Breast epithelium (tissue), 4 donors: ENCODE data around the gene EID2B. TPM values are rescaled to one million over a fixed set of nuclear protein-coding genes. Genes with fewer than 3 reads are reported as not detected.

Experiments
- DNase-seq, 2 donors: peaks; one replicate each; pipeline ENCODE4 v3.0.0-alpha.2; 2019; ENCODE audit warnings: low spot score in 2 of 2
- H3K27ac ChIP-seq, 2 donors: fragments of 200-600 bp; sonication (generic) in 1 of 2; one replicate each; pipeline ENCODE4 v1.5.1; 2016 to 2019; ENCODE audit warnings: mild to moderate bottlenecking in 1 of 2
- H3K27me3 ChIP-seq, 2 donors: fragments of 200-600 bp; sonication (generic) in 1 of 2; one replicate each; pipeline versions ENCODE4 v1.5.1 to v1.6.0; 2017 to 2019; ENCODE audit warnings: control low read depth in 1 of 2, mild to moderate bottlenecking in 1 of 2
- H3K36me3 ChIP-seq: fragments of 200-600 bp; one replicate; pipeline ENCODE4 v1.5.1; 2019
- H3K4me1 ChIP-seq, 2 donors: fragments of 200-600 bp; sonication (generic); one replicate each; pipeline ENCODE4 v1.5.1; 2016 to 2019; ENCODE audit warnings: control low read depth in 1 of 2
- H3K4me3 ChIP-seq, 3 donors: fragments of 200-600 bp; sonication (generic); 1 replicate in 2 of 3; 2 replicates in 1 of 3; pipeline ENCODE4 v1.5.1; 2016 to 2019; ENCODE audit warnings: mild to moderate bottlenecking in 3 of 3, moderate library complexity in 2 of 3
- H3K9me3 ChIP-seq, 2 donors: fragments of 200-600 bp; sonication (generic) in 1 of 2; one replicate each; pipeline ENCODE4 v1.5.1; 2016 to 2019; ENCODE audit warnings: control low read depth in 1 of 2
- POLR2A ChIP-seq: fragments of 450-650 bp; IDR thresholded peaks from one replicate; pipeline ENCODE4 v1.6.1; 2016; ENCODE audit warnings: antibody characterized with exemption, mild to moderate bottlenecking, moderate library complexity
- POLR2AphosphoS5 ChIP-seq, 3 donors: sonication (generic); formaldehyde crosslinking; IDR thresholded peaks; one replicate each; pipeline ENCODE4 v1.6.1; 2017; ENCODE audit warnings: antibody characterized with exemption in 3 of 3
- intact Hi-C: fragments of 100-400 bp; cut with DNase I; formaldehyde crosslinking; loops from one replicate; pipeline ENCODE4 v1.15.1; 2023; ENCODE audit warnings: low total_unique reads
- total RNA-seq, 3 donors: library from RNA; depleted of rRNA; stranded (reverse); fragments of >200 nt; gene quantifications; one replicate each; pipeline ENCODE4 v1.1.0, GENCODE V29; 2016
- TF ChIP-seq, protein P1 (sequence below), 3 donors: fragments of 450-650 bp; IDR thresholded peaks; one replicate each; pipeline ENCODE4 v1.5.1; 2016 to 2017; ENCODE audit warnings: antibody characterized with exemption in 3 of 3, mild to moderate bottlenecking in 3 of 3, moderate library complexity in 3 of 3

EID2B gene
- total RNA-seq, 3 donors from 2014 or later: 3.4 to 5.6 (median 4.3) TPM

DNA sequence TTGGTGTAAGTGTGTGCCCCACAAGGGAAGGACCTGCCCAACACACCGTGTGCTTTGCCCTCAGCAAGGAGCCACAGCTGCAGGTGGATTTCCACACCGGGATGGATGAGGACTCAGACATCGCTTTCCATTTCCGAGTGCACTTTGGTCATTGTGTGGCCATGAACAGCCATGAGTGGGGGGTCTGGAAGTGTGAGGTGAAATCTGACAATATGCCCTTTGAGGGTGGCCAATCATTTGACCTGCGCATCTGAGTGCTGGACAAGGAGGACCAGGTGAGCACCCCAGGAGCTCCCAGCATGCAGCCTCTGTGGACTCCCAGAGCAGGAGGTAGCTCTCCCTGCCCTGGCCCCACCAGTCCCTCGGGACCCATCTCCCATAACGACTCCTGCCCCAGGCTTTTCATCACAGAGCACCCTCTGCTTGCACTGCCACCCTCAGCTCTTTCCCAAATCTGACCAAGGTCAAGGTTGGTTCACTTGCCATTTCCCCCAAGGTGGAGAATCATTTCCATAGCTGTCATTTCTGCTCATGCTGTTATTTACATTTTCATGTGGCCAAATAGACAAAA lies 20.5 kb upstream of the EID2B start:
- no peaks in the 10 kb centered on the region for H3K4me1 ChIP-seq
- peaks cover 0 to 3% of the 10 kb centered on the region in 2 donors for H3K27me3 ChIP-seq
- intact Hi-C loops: no loop called here
- H3K9me3 ChIP-seq: no peaks in the 10 kb centered on the region
- no peak overlapping the region for H3K27ac ChIP-seq
- H3K4me3 ChIP-seq: no peak overlapping the region
- no peak for TF ChIP-seq POLR2A
- TF ChIP-seq, protein P1, sequence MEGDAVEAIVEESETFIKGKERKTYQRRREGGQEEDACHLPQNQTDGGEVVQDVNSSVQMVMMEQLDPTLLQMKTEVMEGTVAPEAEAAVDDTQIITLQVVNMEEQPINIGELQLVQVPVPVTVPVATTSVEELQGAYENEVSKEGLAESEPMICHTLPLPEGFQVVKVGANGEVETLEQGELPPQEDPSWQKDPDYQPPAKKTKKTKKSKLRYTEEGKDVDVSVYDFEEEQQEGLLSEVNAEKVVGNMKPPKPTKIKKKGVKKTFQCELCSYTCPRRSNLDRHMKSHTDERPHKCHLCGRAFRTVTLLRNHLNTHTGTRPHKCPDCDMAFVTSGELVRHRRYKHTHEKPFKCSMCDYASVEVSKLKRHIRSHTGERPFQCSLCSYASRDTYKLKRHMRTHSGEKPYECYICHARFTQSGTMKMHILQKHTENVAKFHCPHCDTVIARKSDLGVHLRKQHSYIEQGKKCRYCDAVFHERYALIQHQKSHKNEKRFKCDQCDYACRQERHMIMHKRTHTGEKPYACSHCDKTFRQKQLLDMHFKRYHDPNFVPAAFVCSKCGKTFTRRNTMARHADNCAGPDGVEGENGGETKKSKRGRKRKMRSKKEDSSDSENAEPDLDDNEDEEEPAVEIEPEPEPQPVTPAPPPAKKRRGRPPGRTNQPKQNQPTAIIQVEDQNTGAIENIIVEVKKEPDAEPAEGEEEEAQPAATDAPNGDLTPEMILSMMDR (IDR thresholded peaks at IDR 0.05): no peak
- no peak for TF ChIP-seq POLR2AphosphoS5 (IDR thresholded peaks at IDR 0.05)
- DNase-seq: no peak
- no peaks in the 10 kb centered on the region for H3K36me3 ChIP-seq

DNA sequence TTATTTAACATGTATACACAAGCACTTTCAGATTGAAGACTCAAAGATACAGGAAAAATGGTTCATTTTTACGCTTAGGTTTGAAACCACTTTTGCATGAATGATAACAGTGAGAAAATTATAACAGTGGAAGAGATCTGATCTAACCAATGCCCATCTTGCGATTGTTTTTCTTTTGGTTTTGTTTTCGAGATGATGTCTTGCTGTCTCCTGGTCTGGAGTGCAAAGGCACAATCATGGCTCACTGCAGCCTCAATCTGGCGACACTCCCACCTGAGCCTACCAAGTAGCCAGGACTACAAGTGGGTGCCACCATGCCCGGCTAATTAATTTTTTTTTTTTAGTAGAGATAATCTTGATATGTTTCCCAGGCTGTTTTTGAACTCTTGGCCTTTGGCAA lies 17.5 kb upstream of the EID2B start:
- no peaks in the 10 kb centered on the region for H3K4me1 ChIP-seq
- intact Hi-C loops: no loop called here
- H3K27ac ChIP-seq: no peak overlapping the region
- TF ChIP-seq POLR2A: no peak
- TF ChIP-seq POLR2AphosphoS5 (IDR thresholded peaks at IDR 0.05): no peak
- TF ChIP-seq, protein P1 (IDR thresholded peaks at IDR 0.05): no peak
- no peak overlapping the region for H3K4me3 ChIP-seq
- H3K27me3 ChIP-seq: peaks cover 0 to 3% of the 10 kb centered on the region in 2 donors
- no peaks in the 10 kb centered on the region for H3K36me3 ChIP-seq
- no peaks in the 10 kb centered on the region for H3K9me3 ChIP-seq
- DNase-seq: no peak

DNA sequence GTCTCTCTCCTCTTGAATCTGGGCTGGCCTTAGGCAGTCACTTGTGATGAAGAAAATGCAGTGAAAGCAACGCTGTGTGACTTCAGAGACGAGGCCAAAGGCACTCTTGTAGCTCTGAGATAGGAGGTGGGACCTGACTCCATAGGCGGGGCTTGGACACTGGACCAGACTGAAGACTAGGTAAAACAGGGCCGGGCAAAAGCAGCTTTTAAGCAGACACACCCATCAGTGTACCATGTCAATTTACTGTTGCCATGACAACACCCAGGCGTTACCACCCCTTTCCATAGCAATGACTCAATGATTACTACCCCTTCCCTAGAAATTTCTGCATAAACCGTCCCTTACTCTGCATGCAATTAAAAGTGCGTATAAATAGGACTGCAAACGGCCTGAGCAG lies 13.9 kb upstream of the EID2B start:
- no peaks in the 10 kb centered on the region for H3K36me3 ChIP-seq
- H3K4me1 ChIP-seq: no peaks in the 10 kb centered on the region
- H3K27ac ChIP-seq: no peak overlapping the region
- no peaks in the 10 kb centered on the region for H3K9me3 ChIP-seq
- intact Hi-C loops: no loop called here
- no peak for DNase-seq
- H3K4me3 ChIP-seq: no peak overlapping the region
- H3K27me3 ChIP-seq: no peaks in the 10 kb centered on the region
- TF ChIP-seq POLR2A (no peak), POLR2AphosphoS5 (IDR thresholded peaks at IDR 0.05) (no peak)
- TF ChIP-seq, protein P1 (IDR thresholded peaks at IDR 0.05): no peak

DNA sequence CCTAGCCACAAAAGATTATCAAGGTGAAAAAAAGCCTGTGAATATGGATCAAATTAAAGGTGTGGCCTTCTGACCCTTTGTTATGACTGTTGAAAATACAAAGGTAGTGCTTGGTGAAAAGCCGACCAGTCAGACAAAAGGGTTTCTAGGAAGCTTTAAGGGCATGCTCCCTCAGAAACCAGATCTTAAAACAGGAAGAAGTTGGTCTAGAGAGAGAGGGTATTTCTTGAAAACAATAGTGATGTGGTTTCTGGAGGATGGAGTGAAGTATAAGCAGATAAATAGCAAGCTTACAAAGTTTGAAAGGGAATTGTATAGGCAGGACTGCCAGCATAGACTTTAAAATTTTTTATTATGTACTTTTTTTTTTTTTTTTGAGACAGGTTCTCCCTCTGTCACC lies 12.3 kb upstream of the EID2B start:
- Histone ChIP-seq H3K4me3 (no peak overlapping the region), H3K27me3 (no peaks in the 10 kb centered on the region), H3K36me3 (no peaks in the 10 kb centered on the region), H3K9me3 (no peaks in the 10 kb centered on the region), H3K4me1 (no peaks in the 10 kb centered on the region), H3K27ac (no peak overlapping the region)
- no peak for DNase-seq
- intact Hi-C loops: no loop called here
- TF ChIP-seq POLR2A (no peak), POLR2AphosphoS5 (IDR thresholded peaks at IDR 0.05) (no peak)
- TF ChIP-seq, protein P1 (IDR thresholded peaks at IDR 0.05): no peak

DNA sequence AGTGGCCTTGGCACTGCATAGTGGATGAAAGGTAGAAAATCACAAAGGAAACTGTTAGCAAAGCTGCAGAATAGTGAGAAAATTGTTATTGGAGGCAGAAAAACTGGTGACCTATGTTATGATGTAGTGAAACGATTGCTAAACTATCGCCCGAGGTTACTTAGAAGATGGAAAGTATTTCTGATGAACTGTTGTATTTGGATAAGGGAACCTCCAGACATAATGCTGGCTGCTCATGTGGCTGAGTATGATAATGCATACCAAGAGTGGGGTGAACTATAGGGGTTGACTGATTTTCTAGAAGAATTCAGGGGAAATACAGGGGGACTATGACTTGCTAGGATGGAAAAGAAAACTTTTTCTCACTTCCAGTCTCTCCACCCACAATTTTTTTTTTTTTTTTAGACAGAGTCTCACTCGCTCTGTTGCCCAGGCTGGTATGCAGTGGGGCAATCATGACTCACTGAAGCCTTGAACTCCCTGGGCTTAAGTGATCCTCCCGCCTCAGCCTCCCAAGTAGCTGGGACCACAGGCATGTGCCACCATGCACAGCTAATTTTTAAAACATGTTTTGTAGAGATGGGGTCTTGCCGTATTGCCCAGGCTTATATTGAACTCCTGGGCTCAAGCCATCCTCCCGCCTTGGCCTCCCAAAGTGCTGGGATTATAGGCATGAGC lies 11.7 kb upstream of the EID2B start:
- DNase-seq: no peak
- intact Hi-C loops: no loop called here
- TF ChIP-seq, protein P1 (IDR thresholded peaks at IDR 0.05): no peak
- TF ChIP-seq POLR2AphosphoS5 (IDR thresholded peaks at IDR 0.05) (no peak), POLR2A (no peak)
- H3K36me3 ChIP-seq: no peaks in the 10 kb centered on the region
- H3K4me1 ChIP-seq: no peaks in the 10 kb centered on the region
- H3K4me3 ChIP-seq: no peak overlapping the region
- H3K27ac ChIP-seq: no peak overlapping the region
- no peaks in the 10 kb centered on the region for H3K27me3 ChIP-seq
- H3K9me3 ChIP-seq: no peaks in the 10 kb centered on the region
